HG02852 (cell line): Measurements from ENCODE around the gene AP3M1.
"Not testable (repeated sequence)": the region's sequence is repeated elsewhere in the genome, so short reads cannot be mapped to it uniquely, and the experiment has no call there.

ENCODE experiments used
- ATAC-seq: cut with Tn5 transposase; IDR thresholded peaks from one replicate; pipeline ENCODE4 v1.9.1; 2021; ENCODE audit warnings: mild to moderate bottlenecking, moderate library complexity; ENCODE audit not compliant: unreplicated experiment

AP3M1 gene

GRCh38 chr10:74150204-74150989 lies at the start of gene AP3M1:
Gene AP3M1, minus strand, starts transcription at chr10:74150828. Its CDS starts 12,449 bp downstream, at chr10:74138379.
- peak; percentile 36 for ATAC-seq

GRCh38 chr10:74199315-74199714 lies 48.7 kb upstream of the AP3M1 start:
- no peak for ATAC-seq

GRCh38 chr10:74194999-74195398 lies 44.4 kb upstream of the AP3M1 start:
- ATAC-seq, result no peak

- ATAC-seq, result no peak
Measured at GRCh38 chr10:74194545-74194944, 43.9 kb upstream of the AP3M1 start.

GRCh38 chr10:74190494-74190893 lies 39.9 kb upstream of the AP3M1 start:
- no peak for ATAC-seq

GRCh38 chr10:74189999-74190421 lies 39.4 kb upstream of the AP3M1 start:
- ATAC-seq, result peak; percentile 71

GRCh38 chr10:74188617-74189016 lies 38.0 kb upstream of the AP3M1 start:
- ATAC-seq, result not testable (repeated sequence)

GRCh38 chr10:74187237-74187636 lies 36.6 kb upstream of the AP3M1 start:
- ATAC-seq, result no peak

- no peak for ATAC-seq
Measured at GRCh38 chr10:74186678-74187077, 36.0 kb upstream of the AP3M1 start.

- ATAC-seq, result no peak
Measured at GRCh38 chr10:74179111-74179710, 28.6 kb upstream of the AP3M1 start.

GRCh38 chr10:74178042-74178791 lies 27.6 kb upstream of the AP3M1 start:
- no peak for ATAC-seq

GRCh38 chr10:74177140-74177677 lies 26.6 kb upstream of the AP3M1 start:
- ATAC-seq, result peak; percentile 20

GRCh38 chr10:74176380-74177139 lies 25.9 kb upstream of the AP3M1 start:
- peak; percentile 91 for ATAC-seq

- no peak for ATAC-seq
Measured at GRCh38 chr10:74175510-74176379, 25.1 kb upstream of the AP3M1 start.

- ATAC-seq, result no peak
Measured at GRCh38 chr10:74174521-74174920, 23.9 kb upstream of the AP3M1 start.

- ATAC-seq, result no peak
Measured at GRCh38 chr10:74171625-74172024, 21.0 kb upstream of the AP3M1 start.

- ATAC-seq, result no peak
Measured at GRCh38 chr10:74167443-74167842, 16.8 kb upstream of the AP3M1 start.

GRCh38 chr10:74165530-74165901 lies 14.9 kb upstream of the AP3M1 start:
- no peak for ATAC-seq

GRCh38 chr10:74164716-74165529 lies 14.3 kb upstream of the AP3M1 start:
- no peak for ATAC-seq
